Karpas-422 (cell line): ENCODE data around the gene KAZN. TPM values are rescaled to one million over a fixed set of nuclear protein-coding genes. Genes with fewer than 3 reads are reported as not detected.

Source experiments
- DNase-seq: peaks from one replicate; pipeline ENCODE4 v3.0.0-alpha.2; 2015
- H2AFZ ChIP-seq: fragments of 200-600 bp; sonication (generic); 2 replicates; pipeline ENCODE4 v1.6.1; 2014; ENCODE audit warnings: antibody characterized with exemption, low read length, mixed read lengths
- H3K27ac ChIP-seq: fragments of 200-600 bp; sonication (generic); 2 replicates; pipeline ENCODE4 v1.5.1; 2014; ENCODE audit warnings: mild to moderate bottlenecking, low read length, moderate library complexity
- H3K27me3 ChIP-seq: fragments of 200-600 bp; sonication (generic); 2 replicates; pipeline ENCODE4 v1.6.1; 2014; ENCODE audit warnings: low read length, mixed read lengths
- H3K36me3 ChIP-seq: fragments of 200-600 bp; sonication (generic); 2 replicates; pipeline ENCODE4 v1.6.1; 2014; ENCODE audit warnings: low read length, mixed read lengths; ENCODE audit not compliant: insufficient read depth
- H3K4me1 ChIP-seq: fragments of 200-600 bp; sonication (generic); 2 replicates; pipeline ENCODE4 v1.6.1; 2014; ENCODE audit warnings: mild to moderate bottlenecking, low read length, mixed read lengths
- H3K4me2 ChIP-seq: fragments of 200-600 bp; sonication (generic); 2 replicates; pipeline ENCODE4 v1.6.1; 2014; ENCODE audit warnings: low read length, low read depth, mild to moderate bottlenecking; ENCODE audit not compliant: poor library complexity, severe bottlenecking
- H3K4me3 ChIP-seq: fragments of 200-600 bp; sonication (generic); 2 replicates; pipeline ENCODE4 v1.5.1; 2014; ENCODE audit warnings: mild to moderate bottlenecking, antibody characterized with exemption, low read length, mixed read lengths
- H3K79me2 ChIP-seq: fragments of 200-600 bp; sonication (generic); 2 replicates; pipeline ENCODE4 v1.6.1; 2014; ENCODE audit warnings: mild to moderate bottlenecking, low read length, mixed read lengths
- H3K9ac ChIP-seq: fragments of 200-600 bp; sonication (generic); 2 replicates; pipeline ENCODE4 v1.6.0; 2014; ENCODE audit warnings: low read length
- H3K9me2 ChIP-seq: fragments of 200-600 bp; sonication (generic), shearing (Covaris generic); replicated peaks from 2 replicates; pipeline ENCODE4 v1.6.0; 2014; ENCODE audit warnings: mild to moderate bottlenecking, low read length, moderate library complexity; ENCODE audit not compliant: insufficient read depth
- H3K9me3 ChIP-seq: fragments of 300-700, 200-600 bp; sonication (generic); 2 replicates; pipeline ENCODE4 v1.6.1; 2014; ENCODE audit warnings: low read length, mixed read lengths
- H4K20me1 ChIP-seq: fragments of 200-600 bp; sonication (generic); 2 replicates; pipeline ENCODE4 v1.6.1; 2014; ENCODE audit warnings: mild to moderate bottlenecking, antibody characterized with exemption, low read length, low read depth; ENCODE audit not compliant: insufficient read depth
- total RNA-seq: library from RNA; depleted of rRNA; stranded (reverse); fragments of >200 nt; shearing (Covaris generic); gene quantifications from 2 replicates; pipeline ENCODE4 v1.2.3, GENCODE V29; 2014; ENCODE audit warnings: low replicate concordance

The KAZN gene
- total RNA-seq, 1 experiment from 2014 or later, result not detected

DNA sequence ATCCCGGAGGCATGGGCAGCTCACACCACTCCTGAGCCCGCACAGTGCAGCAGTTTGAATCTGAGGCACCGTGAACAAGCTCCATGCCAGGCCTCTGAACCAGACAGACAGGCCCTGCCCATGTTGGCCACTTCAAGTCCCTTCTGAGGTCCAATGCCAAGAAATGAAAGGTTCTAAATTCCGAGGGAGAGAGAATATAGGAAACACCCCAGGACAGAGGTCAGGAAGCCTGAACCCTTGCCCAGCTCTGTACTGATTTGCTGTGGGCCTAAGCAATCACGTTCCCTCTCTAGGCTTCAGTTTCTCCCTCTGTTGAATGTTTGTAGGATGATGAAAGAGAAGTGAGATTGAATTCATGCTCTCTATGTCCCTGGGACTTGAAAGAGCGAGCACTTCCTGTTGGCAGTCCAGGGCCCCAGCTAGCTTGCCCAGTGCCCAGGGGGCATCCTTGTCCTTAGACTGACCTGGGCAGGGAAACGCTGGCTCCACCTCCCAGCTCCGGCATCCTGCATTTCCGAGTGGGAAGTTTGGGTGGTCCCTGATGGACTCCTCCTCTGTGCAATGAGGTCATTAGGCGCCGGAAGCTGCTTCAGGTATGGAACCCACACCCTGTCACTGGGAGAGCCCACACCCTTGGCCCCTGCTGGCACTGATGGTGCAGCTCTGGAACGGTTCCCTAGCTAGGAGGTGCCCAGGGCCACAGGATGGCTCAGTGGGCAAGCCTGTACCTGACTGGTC is 312.7 kb downstream of the KAZN start:
- H2AFZ ChIP-seq, result no peak overlapping the region
- H3K27ac ChIP-seq, result no peak overlapping the region
- H3K9me2 ChIP-seq, result no peaks in the 10 kb centered on the region
- H3K9ac ChIP-seq, result no peak overlapping the region
- H3K79me2 ChIP-seq, result no peaks in the 10 kb centered on the region
- no peaks in the 10 kb centered on the region for H4K20me1 ChIP-seq
- H3K4me2 ChIP-seq, result no peak overlapping the region
- H3K4me1 ChIP-seq, result peaks cover 4% of the 10 kb centered on the region; the same call in 1 of the 2 replicates
- no peak overlapping the region for H3K4me3 ChIP-seq
- H3K27me3 ChIP-seq, result no peaks in the 10 kb centered on the region
- H3K36me3 ChIP-seq, result no peaks in the 10 kb centered on the region
- DNase-seq, result no peak
- no peaks in the 10 kb centered on the region for H3K9me3 ChIP-seq

DNA sequence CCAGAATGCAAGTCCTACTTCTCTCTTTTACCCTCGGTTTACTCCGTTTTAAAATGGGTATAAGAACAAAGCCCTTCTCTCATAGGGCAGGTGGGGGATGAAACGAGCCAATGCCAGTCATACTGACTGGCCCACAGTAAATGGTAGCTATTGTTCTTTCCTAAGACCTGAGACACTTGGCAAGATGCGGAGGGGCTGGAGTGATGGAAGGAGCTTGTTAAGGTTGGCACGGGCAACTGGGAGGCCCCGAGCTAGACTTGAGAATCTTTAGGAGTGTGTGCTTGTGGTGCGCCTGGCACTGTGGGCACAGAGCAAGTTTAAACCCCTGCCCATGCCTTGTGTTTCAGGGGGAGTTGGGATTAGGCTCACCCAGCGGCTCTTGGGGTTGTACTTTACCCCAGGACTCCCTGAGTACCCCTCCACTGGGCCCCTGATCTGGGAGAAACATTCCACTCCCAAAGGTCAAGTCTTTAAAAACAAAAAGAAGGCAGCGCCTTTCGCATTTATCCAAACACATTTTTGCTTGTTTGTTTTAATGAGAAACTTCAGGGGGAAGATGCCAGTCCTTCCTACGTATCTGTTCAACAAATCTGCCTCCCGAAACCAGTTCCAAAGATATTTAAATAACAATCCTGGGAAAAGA is 314.5 kb downstream of the KAZN start:
- DNase-seq, result no peak
- no peaks in the 10 kb centered on the region for H4K20me1 ChIP-seq
- H3K79me2 ChIP-seq, result no peaks in the 10 kb centered on the region
- H2AFZ ChIP-seq, result no peak overlapping the region
- H3K4me1 ChIP-seq, result peaks cover 4% of the 10 kb centered on the region; the same call in 1 of the 2 replicates
- H3K36me3 ChIP-seq, result no peaks in the 10 kb centered on the region
- no peak overlapping the region for H3K4me3 ChIP-seq
- H3K9ac ChIP-seq, result no peak overlapping the region
- H3K9me2 ChIP-seq, result no peaks in the 10 kb centered on the region
- H3K9me3 ChIP-seq, result no peaks in the 10 kb centered on the region
- no peak overlapping the region for H3K27ac ChIP-seq
- no peak overlapping the region for H3K4me2 ChIP-seq
- H3K27me3 ChIP-seq, result no peaks in the 10 kb centered on the region

- DNase-seq, result no peak
- no peaks in the 10 kb centered on the region for H3K9me2 ChIP-seq
- no peaks in the 10 kb centered on the region for H3K9me3 ChIP-seq
- no peaks in the 10 kb centered on the region for H3K36me3 ChIP-seq
- peaks cover 4% of the 10 kb centered on the region; the same call in 1 of the 2 replicates for H3K4me1 ChIP-seq
- no peaks in the 10 kb centered on the region for H4K20me1 ChIP-seq
- no peak overlapping the region for H3K27ac ChIP-seq
- H3K9ac ChIP-seq, result no peak overlapping the region
- no peaks in the 10 kb centered on the region for H3K79me2 ChIP-seq
- H3K4me2 ChIP-seq, result no peak overlapping the region
- no peak overlapping the region for H3K4me3 ChIP-seq
- no peaks in the 10 kb centered on the region for H3K27me3 ChIP-seq
- H2AFZ ChIP-seq, result no peak overlapping the region
Observed at GRCh38 chr1:14913482-14914177, 315.1 kb downstream of the KAZN start.

DNA sequence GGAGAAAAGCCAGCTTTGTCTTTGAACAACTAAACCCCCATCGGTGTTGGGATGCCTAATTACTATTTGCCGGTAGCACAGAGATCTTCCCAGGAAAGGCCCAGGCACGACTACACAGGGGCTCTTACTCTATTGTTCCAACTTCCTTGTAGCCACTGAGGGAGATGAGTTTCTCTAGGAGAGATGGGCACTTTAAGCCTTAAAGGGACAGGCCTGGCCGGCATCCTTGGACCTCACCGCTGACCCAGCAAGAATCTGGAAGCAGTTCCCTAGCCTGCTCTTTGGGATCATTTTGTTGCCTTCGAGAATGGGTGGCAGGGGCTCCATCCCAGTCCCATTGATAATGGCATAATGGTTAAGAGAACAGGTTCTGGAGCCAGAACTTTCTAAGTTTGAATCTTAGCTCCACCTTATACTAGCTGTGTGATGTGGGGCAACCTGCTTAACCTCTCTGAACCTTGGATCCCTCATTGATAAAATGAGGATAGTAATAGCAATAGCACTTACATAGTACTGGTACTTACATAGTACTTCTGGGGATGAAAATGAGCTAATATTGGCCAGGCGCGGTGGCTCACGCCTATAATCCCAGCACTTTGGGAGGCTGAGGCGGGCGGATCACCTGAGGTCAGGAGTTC is 316.0 kb downstream of the KAZN start:
- Histone ChIP-seq H3K4me2 (no peak overlapping the region), H3K4me3 (no peak overlapping the region), H3K9me3 (no peaks in the 10 kb centered on the region), H4K20me1 (no peaks in the 10 kb centered on the region), H2AFZ (no peak overlapping the region), H3K36me3 (no peaks in the 10 kb centered on the region), H3K9ac (no peak overlapping the region), H3K79me2 (no peaks in the 10 kb centered on the region), H3K4me1 (peaks cover 4% of the 10 kb centered on the region; the same call in 1 of the 2 replicates), H3K9me2 (no peaks in the 10 kb centered on the region), H3K27me3 (no peaks in the 10 kb centered on the region), H3K27ac (no peak overlapping the region)
- DNase-seq, result no peak

- peak; percentile 78 for DNase-seq
- Histone ChIP-seq H3K4me2 (no peak overlapping the region), H3K27me3 (no peaks in the 10 kb centered on the region)
Observed at GRCh38 chr1:14915356-14916054, 317.0 kb downstream of the KAZN start.

GRCh38 chr1:14919289-14919688 is 320.8 kb downstream of the KAZN start:
- Histone ChIP-seq H3K9me3 (no peaks in the 10 kb centered on the region), H3K4me3 (no peak overlapping the region)

More at GRCh38 chr1:14915356-14916054, 317.0 kb downstream of the KAZN start:
- H4K20me1 ChIP-seq, result no peaks in the 10 kb centered on the region
- H3K4me3 ChIP-seq, result no peak overlapping the region
- H3K4me1 ChIP-seq, result peaks cover 4% of the 10 kb centered on the region; the same call in 1 of the 2 replicates
- H3K9ac ChIP-seq, result no peak overlapping the region
- no peak overlapping the region for H3K27ac ChIP-seq
- no peaks in the 10 kb centered on the region for H3K36me3 ChIP-seq
- no peak overlapping the region for H2AFZ ChIP-seq
- no peaks in the 10 kb centered on the region for H3K9me3 ChIP-seq
- H3K9me2 ChIP-seq, result no peaks in the 10 kb centered on the region
- no peaks in the 10 kb centered on the region for H3K79me2 ChIP-seq

DNA sequence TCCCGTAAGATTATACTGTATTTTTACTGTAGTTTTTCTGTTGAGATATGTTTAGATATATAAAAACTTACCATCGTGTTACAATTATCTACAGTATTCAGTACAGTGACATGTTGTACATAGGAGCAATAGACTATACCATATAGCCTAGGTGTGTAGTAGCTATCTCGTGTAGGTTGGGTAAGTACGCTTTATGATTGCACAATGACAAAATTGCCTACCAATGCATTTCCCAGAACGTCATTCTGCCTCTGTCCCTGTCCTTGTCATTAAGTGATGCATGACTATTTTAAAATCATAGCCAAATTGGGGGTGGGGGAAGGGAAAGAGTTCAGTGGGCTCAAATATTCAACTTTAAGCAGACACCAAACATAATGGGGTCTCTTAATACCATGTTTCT is 321.3 kb downstream of the KAZN start:
- no peaks in the 10 kb centered on the region for H3K4me1 ChIP-seq
- no peaks in the 10 kb centered on the region for H4K20me1 ChIP-seq
- no peaks in the 10 kb centered on the region for H3K9me2 ChIP-seq
- H3K4me2 ChIP-seq, result no peak overlapping the region
- DNase-seq, result no peak
- H3K27ac ChIP-seq, result no peak overlapping the region
- H3K9ac ChIP-seq, result no peak overlapping the region
- no peaks in the 10 kb centered on the region for H3K9me3 ChIP-seq
- no peak overlapping the region for H2AFZ ChIP-seq
- no peaks in the 10 kb centered on the region for H3K79me2 ChIP-seq
- no peaks in the 10 kb centered on the region for H3K36me3 ChIP-seq
- no peaks in the 10 kb centered on the region for H3K27me3 ChIP-seq
- H3K4me3 ChIP-seq, result no peak overlapping the region

More at GRCh38 chr1:14919289-14919688, 320.8 kb downstream of the KAZN start:
- no peaks in the 10 kb centered on the region for H3K9me2 ChIP-seq
- H2AFZ ChIP-seq, result no peak overlapping the region
- no peak for DNase-seq
- H3K79me2 ChIP-seq, result no peaks in the 10 kb centered on the region
- H3K4me1 ChIP-seq, result no peaks in the 10 kb centered on the region
- no peak overlapping the region for H3K27ac ChIP-seq
- no peak overlapping the region for H3K4me2 ChIP-seq
- no peak overlapping the region for H3K9ac ChIP-seq
- H3K36me3 ChIP-seq, result no peaks in the 10 kb centered on the region
- H4K20me1 ChIP-seq, result no peaks in the 10 kb centered on the region
- no peaks in the 10 kb centered on the region for H3K27me3 ChIP-seq
